GM13976 (cell line): ENCODE results near the gene ARHGEF16.

Source experiments
- DNase-seq: peaks from one replicate; pipeline ENCODE4 v3.0.0; 2012; ENCODE audit warnings: low spot score
- in situ Hi-C: fragments of 300-500 bp; cut with MboI; formaldehyde crosslinking; loops from one replicate; pipeline ENCODE4 v1.12.0; 2022; ENCODE audit warnings: low sequenced_read_pairs, mixed read lengths, inconsistent platforms; ENCODE audit not compliant: unreplicated experiment
- TF ChIP-seq, protein P1 (sequence below): IDR thresholded peaks from 2 replicates; pipeline ENCODE4 v1.5.1; 2012; ENCODE audit warnings: borderline replicate concordance, mild to moderate bottlenecking; ENCODE audit not compliant: insufficient read depth; ENCODE audit errors: extremely low read depth, missing control alignments, control extremely low read depth

ARHGEF16 gene

DNA sequence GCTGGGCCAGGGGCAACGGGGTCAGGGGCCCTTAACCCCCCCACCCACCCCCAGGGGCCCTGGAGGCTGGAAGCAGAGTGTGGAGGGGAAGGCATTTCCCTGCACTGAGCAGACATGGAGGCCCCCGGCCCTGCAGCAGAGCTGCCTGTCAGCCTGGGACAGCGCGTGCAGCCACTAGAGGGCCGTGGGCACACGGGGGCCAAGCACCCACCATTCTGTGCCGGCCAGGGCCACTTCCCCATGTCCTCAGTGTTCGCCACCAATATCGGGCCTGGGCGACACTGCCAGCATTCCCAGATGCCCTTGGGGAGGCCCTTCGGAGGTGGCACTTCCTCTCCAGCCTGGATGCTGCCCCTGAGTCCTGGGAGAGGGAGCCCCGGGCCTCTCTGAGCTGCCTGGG lies 23.2 kb upstream of the ARHGEF16 start:
- DNase-seq: no peak
- TF ChIP-seq, protein P1, sequence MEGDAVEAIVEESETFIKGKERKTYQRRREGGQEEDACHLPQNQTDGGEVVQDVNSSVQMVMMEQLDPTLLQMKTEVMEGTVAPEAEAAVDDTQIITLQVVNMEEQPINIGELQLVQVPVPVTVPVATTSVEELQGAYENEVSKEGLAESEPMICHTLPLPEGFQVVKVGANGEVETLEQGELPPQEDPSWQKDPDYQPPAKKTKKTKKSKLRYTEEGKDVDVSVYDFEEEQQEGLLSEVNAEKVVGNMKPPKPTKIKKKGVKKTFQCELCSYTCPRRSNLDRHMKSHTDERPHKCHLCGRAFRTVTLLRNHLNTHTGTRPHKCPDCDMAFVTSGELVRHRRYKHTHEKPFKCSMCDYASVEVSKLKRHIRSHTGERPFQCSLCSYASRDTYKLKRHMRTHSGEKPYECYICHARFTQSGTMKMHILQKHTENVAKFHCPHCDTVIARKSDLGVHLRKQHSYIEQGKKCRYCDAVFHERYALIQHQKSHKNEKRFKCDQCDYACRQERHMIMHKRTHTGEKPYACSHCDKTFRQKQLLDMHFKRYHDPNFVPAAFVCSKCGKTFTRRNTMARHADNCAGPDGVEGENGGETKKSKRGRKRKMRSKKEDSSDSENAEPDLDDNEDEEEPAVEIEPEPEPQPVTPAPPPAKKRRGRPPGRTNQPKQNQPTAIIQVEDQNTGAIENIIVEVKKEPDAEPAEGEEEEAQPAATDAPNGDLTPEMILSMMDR: no peak
- in situ Hi-C loops: no loop called here

DNA sequence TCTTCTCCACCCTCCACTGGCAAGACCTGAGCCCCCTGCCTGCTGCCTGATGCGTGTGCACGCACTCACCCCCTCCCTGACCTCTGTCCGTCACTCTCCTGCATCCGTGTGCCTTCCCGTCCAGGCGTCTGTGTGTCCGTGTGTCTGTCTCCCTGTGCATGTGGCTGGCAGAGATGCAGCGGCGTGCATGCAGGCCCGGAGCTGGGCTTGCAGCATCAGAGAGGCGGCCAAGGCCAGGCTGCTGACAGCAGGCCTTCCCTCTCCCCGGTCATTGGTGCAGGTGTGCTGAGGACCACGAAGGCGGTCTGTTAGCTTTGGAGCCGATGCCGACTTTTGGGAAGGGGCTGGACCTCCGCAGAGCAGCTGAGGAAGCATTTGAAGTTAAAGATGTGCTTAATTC lies 22.8 kb upstream of the ARHGEF16 start:
- TF ChIP-seq, protein P1: no peak
- in situ Hi-C loops: no loop called here
- no peak for DNase-seq

DNA sequence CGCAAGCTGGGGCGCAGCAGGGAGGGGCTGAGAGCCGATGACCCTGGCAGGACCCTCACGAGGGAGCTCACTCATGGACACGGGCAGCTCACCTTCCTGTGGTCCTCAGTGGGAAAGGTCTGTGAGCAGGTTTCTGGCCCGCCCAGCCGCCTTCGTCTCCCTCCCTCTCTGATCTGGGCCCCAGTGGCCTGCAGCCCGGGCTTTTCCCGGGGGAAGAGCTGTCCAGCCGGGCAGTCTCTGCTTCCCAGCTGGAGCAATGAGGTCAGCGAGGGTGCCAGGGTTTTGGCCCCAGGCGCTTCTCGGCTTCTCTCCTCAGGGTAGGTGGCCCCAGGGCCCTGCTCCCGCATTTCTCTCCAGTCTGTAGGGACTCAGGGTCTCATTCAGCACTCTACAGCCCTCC lies 22.2 kb upstream of the ARHGEF16 start:
- no peak for DNase-seq
- in situ Hi-C loops: no loop called here
- TF ChIP-seq, protein P1: no peak

DNA sequence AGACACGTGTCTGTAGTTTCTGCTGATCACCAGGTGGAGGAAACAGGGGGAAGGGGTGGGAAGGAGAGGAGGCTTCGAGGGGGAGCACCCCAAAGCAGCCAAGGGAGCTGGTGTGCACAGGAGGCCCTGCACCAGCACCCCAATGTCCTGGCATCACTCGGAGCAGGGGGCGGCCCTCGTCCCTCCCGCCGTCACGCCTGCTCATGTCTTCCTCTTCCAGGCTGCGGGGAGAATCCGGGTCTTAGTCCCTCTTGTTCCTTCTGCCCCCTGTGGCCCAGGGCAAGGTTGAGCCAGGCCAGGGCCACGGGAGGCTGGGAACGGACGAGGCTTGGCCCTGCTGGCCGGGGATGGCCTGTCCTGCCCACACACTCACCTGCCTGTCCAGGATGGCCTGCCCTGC lies 21.4 kb upstream of the ARHGEF16 start:
- in situ Hi-C loops: no loop called here
- no peak for DNase-seq
- TF ChIP-seq, protein P1: no peak

DNA sequence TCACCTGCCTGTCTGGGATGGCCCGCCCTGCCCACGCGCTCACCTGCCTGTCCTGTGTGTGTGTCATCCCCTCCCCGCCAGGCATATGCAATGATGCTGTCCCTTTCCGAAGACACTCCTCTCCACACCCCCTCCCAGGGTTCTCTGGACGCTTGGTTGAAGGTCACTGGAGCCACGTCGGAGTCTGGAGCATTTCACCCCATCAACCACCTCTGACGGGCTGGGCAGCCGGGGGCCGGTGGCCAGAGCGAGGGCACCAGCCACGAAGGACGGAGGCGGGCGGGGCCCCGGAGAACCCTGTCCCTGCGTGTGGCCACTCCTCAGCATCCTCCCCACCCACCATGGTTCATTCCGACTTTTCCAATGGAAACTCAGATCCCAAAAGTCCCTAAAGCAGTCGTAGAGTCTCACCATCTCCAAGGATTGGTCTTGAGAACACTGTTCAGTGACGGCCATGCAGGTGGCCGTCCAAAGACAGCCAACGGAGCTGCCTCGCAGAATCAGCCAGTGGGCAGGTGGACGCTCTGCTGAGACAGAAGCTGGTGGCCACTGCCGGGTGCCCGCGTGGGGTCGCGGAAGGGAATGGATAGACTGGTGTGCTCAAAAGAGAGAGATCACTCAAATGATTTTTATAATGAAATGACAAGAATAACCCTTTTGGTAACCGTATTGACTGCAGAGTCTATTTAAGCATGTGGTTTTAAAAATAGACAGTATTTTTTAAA lies 20.7 kb upstream of the ARHGEF16 start:
- TF ChIP-seq, protein P1: no peak
- in situ Hi-C loops: no loop called here

DNA sequence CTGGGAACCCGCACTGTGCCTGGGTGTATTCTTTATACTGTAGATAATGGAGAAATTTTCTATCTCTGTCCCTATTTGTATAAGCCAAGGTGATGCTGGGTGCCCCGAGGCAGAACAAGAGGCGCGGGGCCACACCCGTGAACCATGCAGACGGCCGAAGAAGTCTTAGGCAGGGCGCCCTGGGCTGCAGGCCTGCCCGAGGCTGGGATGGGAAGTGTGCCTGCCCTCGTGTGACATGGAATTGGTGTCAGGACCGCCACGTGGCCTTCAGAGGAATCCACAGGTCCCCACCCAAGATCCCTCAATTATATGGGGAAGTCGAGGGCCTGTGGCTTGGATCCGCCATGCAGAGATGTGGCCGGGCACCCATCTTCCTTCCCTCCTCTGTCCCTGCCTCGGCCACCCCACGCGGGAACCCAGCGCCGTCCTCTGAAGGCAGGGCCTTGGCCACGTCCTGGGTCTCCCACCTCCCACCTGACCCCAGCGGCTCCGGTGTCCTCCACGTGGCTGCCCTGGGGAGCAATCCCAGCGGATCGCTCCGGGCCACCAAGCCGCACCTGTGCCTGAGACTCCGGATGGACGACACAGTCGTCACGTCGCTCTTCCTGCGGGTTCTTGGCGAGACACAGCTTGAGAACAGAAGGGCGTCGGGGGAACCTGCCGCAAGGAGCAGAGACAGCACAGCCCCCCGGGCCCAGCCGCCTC lies 19.9 kb upstream of the ARHGEF16 start:
- in situ Hi-C loops: no loop called here
- TF ChIP-seq, protein P1: no peak
- DNase-seq: no peak

More for the DNA sequence above, 20.7 kb upstream of the ARHGEF16 start:
- no peak for DNase-seq
